IMR-90 (cell line): ENCODE data around the gene GABRR3. TPM values are rescaled to one million over a fixed set of nuclear protein-coding genes. Genes with fewer than 3 reads are reported as not detected.

Experiments
- ATAC-seq: fragments of 200-7000 bp; cut with Tn5 transposase; 2 replicates; pipeline ENCODE4 v1.9.1; 2020; ENCODE audit warnings: low read depth, mild to moderate bottlenecking, moderate library complexity
- BruUV-seq: library from RNA; stranded (reverse); fragments of 400-500 nt; replicated peaks from 2 replicates; lab custom pipeline; 2021; lab: Mats Ljungman, UMichigan
- CTCF ChIA-PET: fragments of 300-600 bp; formaldehyde crosslinking; extraction: SDS; loops from one replicate; lab custom pipeline; 2021; ENCODE audit warnings: antibody characterized with exemption; lab: Yijun Ruan, JAX
- POLR2A ChIA-PET: fragments of 300-600 bp; sonication (Branson Sonifier 250); formaldehyde crosslinking; loops from one replicate; lab custom pipeline; 2022; ENCODE audit warnings: antibody characterized with exemption; ENCODE audit not compliant: unreplicated experiment; lab: Charles Lee
- DNase-seq: peaks from one replicate; pipeline ENCODE4 v3.0.0; 2013
- H2AFZ ChIP-seq: replicated peaks from 2 replicates; pipeline ENCODE3; 2013; ENCODE audit warnings: low read length, mild to moderate bottlenecking; ENCODE audit not compliant: poor library complexity
- H2AK5ac ChIP-seq: 2 replicates; pipeline ENCODE4 v1.6.1; 2013; ENCODE audit warnings: low read depth, low read length, inconsistent platforms
- H2AK9ac ChIP-seq: replicated peaks from 2 replicates; pipeline ENCODE3; 2013; ENCODE audit warnings: mild to moderate bottlenecking, low read depth, low read length, moderate library complexity; ENCODE audit not compliant: poor library complexity
- H2BK120ac ChIP-seq: 2 replicates; pipeline ENCODE4 v1.6.1; 2013; ENCODE audit warnings: low read depth, low read length, inconsistent platforms
- H2BK15ac ChIP-seq: 3 replicates; pipeline ENCODE4 v1.6.1; 2013; ENCODE audit warnings: low read depth, low read length, inconsistent platforms
- H2BK20ac ChIP-seq: 2 replicates; pipeline ENCODE4 v1.6.1; 2013; ENCODE audit warnings: low read depth, mild to moderate bottlenecking, inconsistent platforms, low read length, moderate library complexity
- H2BK5ac ChIP-seq: 2 replicates; pipeline ENCODE4 v1.6.1; 2013; ENCODE audit warnings: mild to moderate bottlenecking, low read depth, low read length, inconsistent platforms; ENCODE audit not compliant: poor library complexity, severe bottlenecking
- H3K14ac ChIP-seq: replicated peaks from 2 replicates; pipeline ENCODE4 v1.6.1; 2013; ENCODE audit warnings: low read depth, low read length, inconsistent platforms
- H3K18ac ChIP-seq: 2 replicates; pipeline ENCODE4 v1.6.1; 2013; ENCODE audit warnings: low read depth, low read length, control low read depth
- H3K23ac ChIP-seq: 2 replicates; pipeline ENCODE4 v1.6.1; 2013; ENCODE audit warnings: low read depth, low read length, inconsistent platforms
- H3K27ac ChIP-seq: 2 replicates; pipeline ENCODE4 v1.5.1; 2013; ENCODE audit warnings: mild to moderate bottlenecking, control low read depth, low read length; ENCODE audit not compliant: insufficient read depth
- H3K27me3 ChIP-seq: 2 replicates; pipeline ENCODE4 v1.6.1; 2013; ENCODE audit warnings: low read length; ENCODE audit not compliant: control insufficient read depth, insufficient read depth
- H3K36me3 ChIP-seq: 2 replicates; pipeline ENCODE4 v1.6.1; 2013; ENCODE audit warnings: low read length, mixed read lengths; ENCODE audit not compliant: control insufficient read depth, insufficient read depth
- H3K4ac ChIP-seq: 2 replicates; pipeline ENCODE4 v1.6.1; 2013; ENCODE audit warnings: low read depth, low read length, inconsistent platforms
- H3K4me1 ChIP-seq: 2 replicates; pipeline ENCODE4 v1.6.1; 2013; ENCODE audit warnings: low read length, mixed read lengths; ENCODE audit not compliant: control insufficient read depth, insufficient read depth
- H3K4me2 ChIP-seq: 2 replicates; pipeline ENCODE4 v1.6.1; 2013; ENCODE audit warnings: low read depth, mild to moderate bottlenecking, control low read depth, low read length, moderate library complexity
- H3K4me3 ChIP-seq: 2 replicates; pipeline ENCODE4 v1.5.1; 2013; ENCODE audit warnings: low read depth, mild to moderate bottlenecking, control low read depth, low read length, moderate library complexity; ENCODE audit not compliant: insufficient read depth
- H3K56ac ChIP-seq: 2 replicates; pipeline ENCODE4 v1.6.1; 2013; ENCODE audit warnings: low read length, inconsistent platforms; ENCODE audit not compliant: insufficient read depth; ENCODE audit errors: extremely low read depth
- H3K79me1 ChIP-seq, 2 experiments: 2 replicates each; pipeline ENCODE4 v1.6.1; 2013; ENCODE audit warnings: low read length in 2 of 2, inconsistent platforms in 1 of 2, low read depth in 1 of 2
- H3K9ac ChIP-seq: 2 replicates; pipeline ENCODE4 v1.6.1; 2013; ENCODE audit warnings: low read depth, low read length, control low read depth
- H3K9me1 ChIP-seq: 2 replicates; pipeline ENCODE4 v1.6.1; 2013; ENCODE audit warnings: low read length, inconsistent platforms; ENCODE audit not compliant: insufficient read depth
- H3K9me3 ChIP-seq: 2 replicates; pipeline ENCODE4 v1.6.1; 2013; ENCODE audit warnings: low read length; ENCODE audit not compliant: control insufficient read depth, insufficient read depth
- H4K20me1 ChIP-seq: 2 replicates; pipeline ENCODE4 v1.6.1; 2013; ENCODE audit warnings: low read length, inconsistent platforms; ENCODE audit not compliant: insufficient read depth
- H4K5ac ChIP-seq: 2 replicates; pipeline ENCODE4 v1.6.1; 2013; ENCODE audit warnings: mild to moderate bottlenecking, low read depth, low read length, control low read depth
- H4K8ac ChIP-seq, 2 experiments: 2 replicates each; pipeline ENCODE4 v1.6.1; 2013; ENCODE audit warnings: low read depth in 2 of 2, low read length in 2 of 2, control low read depth in 1 of 2, inconsistent platforms in 1 of 2
- H4K91ac ChIP-seq: 2 replicates; pipeline ENCODE4 v1.6.1; 2013; ENCODE audit warnings: low read depth, low read length, inconsistent platforms; ENCODE audit not compliant: insufficient read depth
- BHLHE40 ChIP-seq: fragments of 150-350 bp; IDR thresholded peaks from 2 replicates; pipeline ENCODE4 v1.6.1; 2016; ENCODE audit warnings: mild to moderate bottlenecking, low read depth, low read length
- CEBPB ChIP-seq: IDR thresholded peaks from 2 replicates; pipeline ENCODE4 v1.6.1; 2012; ENCODE audit warnings: low read depth, low read length, improper control_type of control experiment
- CHD1 ChIP-seq: IDR thresholded peaks from 2 replicates; pipeline ENCODE4 v1.6.1; 2012; ENCODE audit warnings: low read depth, low read length, improper control_type of control experiment
- CTCF ChIP-seq: conservative IDR thresholded peaks from 2 replicates; pipeline ENCODE4 v1.5.1; 2012; ENCODE audit warnings: mild to moderate bottlenecking, low read depth, low read length, improper control_type of control experiment
- ELK1 ChIP-seq: fragments of 150-350 bp; IDR thresholded peaks from 2 replicates; pipeline ENCODE4 v1.6.1; 2016; ENCODE audit warnings: low read depth, mild to moderate bottlenecking, low read length, moderate library complexity, borderline replicate concordance
- FOS ChIP-seq: fragments of 150-350 bp; IDR thresholded peaks from 2 replicates; pipeline ENCODE4 v1.6.1; 2016; ENCODE audit warnings: low read depth, low read length
- MAFK ChIP-seq: IDR thresholded peaks from 2 replicates; pipeline ENCODE4 v1.6.1; 2012; ENCODE audit warnings: low read depth, low read length, improper control_type of control experiment
- MAZ ChIP-seq: IDR thresholded peaks from 2 replicates; pipeline ENCODE4 v1.6.1; 2012; ENCODE audit warnings: low read depth, mild to moderate bottlenecking, low read length, improper control_type of control experiment, moderate library complexity, borderline replicate concordance
- MXI1 ChIP-seq: IDR thresholded peaks from 2 replicates; pipeline ENCODE4 v1.6.1; 2012; ENCODE audit warnings: low read depth, mild to moderate bottlenecking, low read length, moderate library complexity, borderline replicate concordance
- NFE2L2 ChIP-seq: fragments of 150-350 bp; IDR thresholded peaks from 2 replicates; pipeline ENCODE4 v1.6.1; 2016; ENCODE audit warnings: low read depth, mild to moderate bottlenecking, low read length
- POLR2A ChIP-seq: IDR thresholded peaks from 2 replicates; pipeline ENCODE4 v1.6.1; 2012; ENCODE audit warnings: mild to moderate bottlenecking, low read depth, low read length
- RAD21 ChIP-seq: IDR thresholded peaks from 2 replicates; pipeline ENCODE4 v1.6.1; 2012; ENCODE audit warnings: low read length, improper control_type of control experiment
- RCOR1 ChIP-seq: IDR thresholded peaks from 2 replicates; pipeline ENCODE4 v1.6.1; 2012; ENCODE audit warnings: mild to moderate bottlenecking, low read length, improper control_type of control experiment; ENCODE audit not compliant: insufficient replicate concordance
- RFX5 ChIP-seq: IDR thresholded peaks from 2 replicates; pipeline ENCODE4 v1.8.0; 2012; ENCODE audit warnings: low read depth, mild to moderate bottlenecking, low read length, moderate library complexity
- SMC3 ChIP-seq: fragments of 150-350 bp; IDR thresholded peaks from 2 replicates; pipeline ENCODE4 v1.6.1; 2016; ENCODE audit warnings: low read depth, mild to moderate bottlenecking, antibody characterized with exemption, low read length, moderate library complexity
- USF2 ChIP-seq: fragments of 150-350 bp; IDR thresholded peaks from 2 replicates; pipeline ENCODE4 v1.6.1; 2017; ENCODE audit warnings: mild to moderate bottlenecking, antibody characterized with exemption, low read length, low read depth
- WGBS, 2 experiments: methylation state at CpG; one replicate each; pipeline versions ENCODE4 v1.1.5 to v1.1.7; 2013; ENCODE audit warnings: missing lambda C conversion rate in 2 of 2; ENCODE audit not compliant: insufficient read length in 1 of 2; ENCODE audit errors: extremely low coverage in 2 of 2; 5-methylcytosine and 5-hydroxymethylcytosine counted together
- dilution Hi-C: fragments of 300-500 bp; cut with HindIII; formaldehyde crosslinking; loops from one replicate; pipeline ENCODE4 v1.14.3; 2018; ENCODE audit warnings: low sequenced_read_pairs; ENCODE audit not compliant: unreplicated experiment
- in situ Hi-C: fragments of 300-500 bp; cut with MboI; formaldehyde crosslinking; loops from 3 replicates; pipeline ENCODE4 v1.14.3; 2019; ENCODE audit warnings: low sequenced_read_pairs, inconsistent platforms, mixed read lengths
- intact Hi-C: fragments of 100-400 bp; cut with micrococcal nuclease; formaldehyde crosslinking; loops from 2 replicates; pipeline ENCODE4 v1.10.0; 2022
- polyA plus RNA-seq, 3 experiments: library from polyadenylated mRNA; depleted of rRNA; stranded (reverse); fragments of >200 nt; gene quantifications; 2 replicates each; pipeline ENCODE4 v1.2.3, GENCODE V29; 2012; ENCODE audit warnings: low replicate concordance in 1 of 3
- total RNA-seq: library from RNA; depleted of rRNA; stranded (reverse); fragments of >200 nt; gene quantifications from 2 replicates; pipeline ENCODE4 v1.2.3, GENCODE V29; 2012

GABRR3 gene
- total and polyA plus RNA-seq, 2 of the 4 experiments (the other 2 are of a cell fraction): not detected

GRCh38 chr3:98010194-98010882 lies 24.8 kb downstream of the GABRR3 start:
- H4K91ac ChIP-seq: no peak overlapping the region
- H3K27ac ChIP-seq: no peak overlapping the region; the same call in 1 of the 2 replicates
- ChIA-PET CTCF (no interaction called here), POLR2A (no interaction called here)
- no peak overlapping the region for H4K5ac ChIP-seq
- H3K4me2 ChIP-seq: no peak overlapping the region
- no peak overlapping the region for H3K18ac ChIP-seq
- H3K4me1 ChIP-seq: peaks cover 9% of the 10 kb centered on the region; the same call in 1 of the 2 replicates
- WGBS, 2 experiments: no CpG with 5 or more reads among the region's 7 CpGs
- H2BK20ac ChIP-seq: no peak overlapping the region
- no peaks in the 10 kb centered on the region for H3K79me1 ChIP-seq
- no peaks in the 10 kb centered on the region for H3K9me1 ChIP-seq
- H3K56ac ChIP-seq: no peak overlapping the region
- H2BK120ac ChIP-seq: no peak overlapping the region
- no peak overlapping the region for H2AFZ ChIP-seq
- H2AK9ac ChIP-seq: no peak overlapping the region
- H3K36me3 ChIP-seq: no peaks in the 10 kb centered on the region
- H2BK15ac ChIP-seq: no peak overlapping the region
- no peaks in the 10 kb centered on the region for H3K27me3 ChIP-seq
- no TSS peak for BruUV-seq
- no peak for DNase-seq
- H2AK5ac ChIP-seq: no peak overlapping the region
- no peak overlapping the region for H3K23ac ChIP-seq
- no peak overlapping the region for H3K9ac ChIP-seq
- no peak overlapping the region for H3K14ac ChIP-seq
- dilution Hi-C loops: loop anchor here (25.0 kb wide), 1 partner anchor 198 kb away; the partner anchor contains the start of gene CRYBG3
- H3K9me3 ChIP-seq: no peaks in the 10 kb centered on the region
- TF ChIP-seq ELK1 (no peak), RAD21 (no peak), RFX5 (no peak), MXI1 (no peak), CTCF (no peak), USF2 (no peak), FOS (no peak), BHLHE40 (no peak), CHD1 (no peak), NFE2L2 (no peak), RCOR1 (no peak), CEBPB (no peak), MAZ (no peak), SMC3 (no peak), MAFK (no peak), POLR2A (no peak)
- no peak overlapping the region for H3K4ac ChIP-seq
- in situ Hi-C loops: no loop called here
- H3K4me3 ChIP-seq: no peak overlapping the region
- no peaks in the 10 kb centered on the region for H4K20me1 ChIP-seq
- H2BK5ac ChIP-seq: no peak overlapping the region
- intact Hi-C loops: loop anchor here (5.0 kb wide), 1 partner anchor 38 kb away; the partner anchor contains the start of gene RIOX2
- H4K8ac ChIP-seq: no peak overlapping the region
- no peak for ATAC-seq
